RWPE1 (cell line): ENCODE measurements around the gene RIPK3.

Source experiments
- CTCF ChIA-PET: fragments of 350-600 bp; sonication (Branson Sonifier 250); formaldehyde crosslinking; extraction: SDS; loops from one replicate; lab custom pipeline; 2021; lab: Yijun Ruan, JAX
- POLR2A ChIA-PET: fragments of 400-600 bp; formaldehyde crosslinking; extraction: SDS; loops from one replicate; lab custom pipeline; 2020; ENCODE audit warnings: antibody characterized with exemption; ENCODE audit not compliant: low non-redundant PET; lab: Yijun Ruan, JAX
- DNase-seq: peaks from one replicate; pipeline ENCODE4 v3.0.0; 2012; ENCODE audit warnings: low spot score
- H3K27ac ChIP-seq: fragments of 450-650 bp; 2 replicates; pipeline ENCODE4 v1.5.1; 2017
- CTCF ChIP-seq: fragments of 450-650 bp; conservative IDR thresholded peaks from 2 replicates; pipeline ENCODE4 v1.5.1; 2017; ENCODE audit warnings: low read depth, mild to moderate bottlenecking

The RIPK3 gene

GRCh38 chr14:24348186-24348585 is 8.4 kb upstream of the RIPK3 start:
- DNase-seq: no peak
- ChIA-PET CTCF (interaction anchor here (0.6 to 2.4 kb wide), 4 partner anchors 8 to 83 kb away, joined by 3 to 10 read pairs (median 5); no protein-coding TSS in a partner anchor), POLR2A (no interaction called here)
- TF ChIP-seq CTCF: no peak
- H3K27ac ChIP-seq: no peak overlapping the region

GRCh38 chr14:24347134-24347533 is 7.3 kb upstream of the RIPK3 start:
- no peak overlapping the region for H3K27ac ChIP-seq
- no peak for TF ChIP-seq CTCF
- ChIA-PET POLR2A (interaction anchor here (0.5 kb wide), 1 partner anchor 20 kb away, joined by 7 read pairs; no protein-coding TSS in a partner anchor), CTCF (interaction anchor here (1.0 to 2.4 kb wide), 2 partner anchors 14 to 104 kb away, joined by 3 to 10 read pairs; no protein-coding TSS in a partner anchor)
- no peak for DNase-seq

GRCh38 chr14:24343795-24344660 is 4.2 kb upstream of the RIPK3 start:
- CTCF ChIA-PET: interaction anchor here (1.6 kb wide), 1 partner anchor 18 kb away, joined by 8 read pairs; no protein-coding TSS in a partner anchor
- POLR2A ChIA-PET: no interaction called here

GRCh38 chr14:24342889-24343288 is 3.1 kb upstream of the RIPK3 start:
- H3K27ac ChIP-seq: no peak overlapping the region
- DNase-seq: no peak
- POLR2A ChIA-PET: no interaction called here
- TF ChIP-seq CTCF: no peak
- CTCF ChIA-PET: no interaction called here

More at GRCh38 chr14:24343795-24344660, 4.2 kb upstream of the RIPK3 start:
- TF ChIP-seq CTCF: no peak
- H3K27ac ChIP-seq: no peak overlapping the region
- DNase-seq: no peak

GRCh38 chr14:24340606-24341005 is 815 bp upstream of the RIPK3 start:
- ChIA-PET CTCF (interaction anchor here (0.6 kb wide), 1 partner anchor 739 kb away, joined by 3 read pairs; no protein-coding TSS in a partner anchor), POLR2A (interaction anchor here (1.0 kb wide), 1 partner anchor 90 kb away, joined by 3 read pairs; the partner anchor contains the start of gene KHNYN)
- TF ChIP-seq CTCF: no peak
- H3K27ac ChIP-seq: no peak overlapping the region
- DNase-seq: no peak

GRCh38 chr14:24338843-24339242 is 948 bp downstream of the RIPK3 start:
- DNase-seq: no peak
- H3K27ac ChIP-seq: no peak overlapping the region
- CTCF ChIA-PET: interaction anchor here (1.7 kb wide), 1 partner anchor 93 kb away, joined by 6 read pairs; no protein-coding TSS in a partner anchor
- POLR2A ChIA-PET: interaction anchor here (1.8 kb wide), 1 partner anchor 91 kb away, joined by 4 read pairs; the partner anchor contains the start of genes CBLN3 and KHNYN
- no peak for TF ChIP-seq CTCF
